GM12878 (cell line): Measurements from ENCODE around the gene GALK1. TPM values are rescaled to one million over a fixed set of nuclear protein-coding genes. Genes with fewer than 3 reads are reported as not detected.
A peak's percentile ranks its signal among the peaks of the same experiment; 100 is the strongest.

Experiments used
- BACH1 ChIP-seq: fragments of 450-650 bp; IDR thresholded peaks from 2 replicates; pipeline ENCODE4 v1.6.1; 2017; ENCODE audit warnings: mild to moderate bottlenecking, borderline replicate concordance
- BMI1 ChIP-seq: fragments of 450-650 bp; IDR thresholded peaks from 2 replicates; pipeline ENCODE4 v1.6.1; 2016; ENCODE audit warnings: mild to moderate bottlenecking, moderate library complexity, borderline replicate concordance
- E2F8 ChIP-seq: fragments of 450-650 bp; IDR thresholded peaks from 2 replicates; pipeline ENCODE4 v1.6.1; 2018; ENCODE audit warnings: mild to moderate bottlenecking, low read depth, moderate library complexity; ENCODE audit not compliant: partially characterized antibody
- FOXM1 ChIP-seq: IDR thresholded peaks from 2 replicates; pipeline ENCODE4 v1.6.1; 2012; ENCODE audit warnings: low read depth, mild to moderate bottlenecking, inconsistent platforms, low read length, moderate library complexity
- POLR2AphosphoS2 ChIP-seq: IDR thresholded peaks from 2 replicates; pipeline ENCODE4 v1.6.1; 2011; ENCODE audit warnings: low read depth, mild to moderate bottlenecking, low read length, improper control_type of control experiment, moderate library complexity
- POU2F2 ChIP-seq: IDR thresholded peaks from 3 replicates; pipeline ENCODE4 v1.6.1; 2011; ENCODE audit warnings: low read depth, mild to moderate bottlenecking, low read length, borderline replicate concordance
- SMAD5 ChIP-seq: IDR thresholded peaks from 2 replicates; pipeline ENCODE4 v1.6.1; 2016; ENCODE audit warnings: antibody characterized with exemption, low read depth
- SREBF2 ChIP-seq: IDR thresholded peaks from 2 replicates; pipeline ENCODE4 v1.6.1; 2012; ENCODE audit warnings: mild to moderate bottlenecking, low read length
- ZNF384 ChIP-seq: IDR thresholded peaks from 2 replicates; pipeline ENCODE4 v1.6.1; 2012; ENCODE audit warnings: low read depth, mild to moderate bottlenecking, low read length, improper control_type of control experiment, borderline replicate concordance
- ZSCAN29 ChIP-seq: fragments of 450-650 bp; IDR thresholded peaks from 2 replicates; pipeline ENCODE4 v1.6.1; 2017; ENCODE audit warnings: mild to moderate bottlenecking, moderate library complexity
- polyA plus RNA-seq, 11 experiments: library from polyadenylated mRNA; depleted of rRNA in 4 of 11; unstranded in 6 of 11; stranded (reverse) in 5 of 11; fragments of >200 nt; fragmentation: Nextera tagmentation in 4 of 11; fragmentation: Illumina TruSeq in 1 of 11; extraction: Ambion mirVana in 4 of 11; extraction: Trizol in 1 of 11; gene quantifications; 1 replicate in 1 of 11; 2 replicates in 10 of 11; pipeline versions ENCODE4 v1.2.1 to v1.2.3, GENCODE V29; 2011 to 2016; ENCODE audit warnings: inconsistent platforms in 2 of 11, missing spikeins in 2 of 11, low read depth in 1 of 11
- total RNA-seq, 4 experiments: library from RNA; depleted of rRNA in 3 of 4; stranded (reverse); fragments of >200 nt in 3 of 4; fragmentation: Illumina TruSeq in 1 of 4; extraction: Trizol in 1 of 4; gene quantifications; 2 replicates each; pipeline versions ENCODE4 v1.2.1 to v1.2.3, GENCODE V29; 2013 to 2021
- TF ChIP-seq, protein P1 (sequence below): fragments of 450-650 bp; formaldehyde crosslinking; IDR thresholded peaks from 2 replicates; pipeline ENCODE4 v1.4.0; 2022; ENCODE audit warnings: mild to moderate bottlenecking, moderate library complexity
- TF ChIP-seq, protein P2 (sequence below): fragments of 450-650 bp; IDR thresholded peaks from 2 replicates; pipeline ENCODE4 v1.6.1; 2016; ENCODE audit warnings: mild to moderate bottlenecking
- TF ChIP-seq, protein P3 (sequence below): IDR thresholded peaks from 2 replicates; pipeline ENCODE4 v1.6.1; 2012; ENCODE audit warnings: low read length, inconsistent platforms

Gene GALK1
- total and polyA plus RNA-seq, 10 of the 15 experiments (the other 5 are each of a cell fraction or from before 2014, with no cell fraction given): 0.21 to 43.8 (median 21.4) TPM

GRCh38 chr17:75776386-75777295 is 11.6 kb upstream of the GALK1 start (continued):
- TF ChIP-seq SMAD5 (peak; percentile 50), SREBF2 (no peak), ZNF384 (no peak), BMI1 (peak; percentile 36; the same call in 1 of the 2 replicates), FOXM1 (peak; percentile 35; the same call in 1 of the 2 replicates), POU2F2 (peak; percentile 62), E2F8 (peak; percentile 19), ZSCAN29 (0 out of 2 replicates have a peak, but pooled peaks have one; percentile 21), BACH1 (peak; percentile 45), POLR2AphosphoS2 (peak; percentile 97)
- TF ChIP-seq, protein P1, sequence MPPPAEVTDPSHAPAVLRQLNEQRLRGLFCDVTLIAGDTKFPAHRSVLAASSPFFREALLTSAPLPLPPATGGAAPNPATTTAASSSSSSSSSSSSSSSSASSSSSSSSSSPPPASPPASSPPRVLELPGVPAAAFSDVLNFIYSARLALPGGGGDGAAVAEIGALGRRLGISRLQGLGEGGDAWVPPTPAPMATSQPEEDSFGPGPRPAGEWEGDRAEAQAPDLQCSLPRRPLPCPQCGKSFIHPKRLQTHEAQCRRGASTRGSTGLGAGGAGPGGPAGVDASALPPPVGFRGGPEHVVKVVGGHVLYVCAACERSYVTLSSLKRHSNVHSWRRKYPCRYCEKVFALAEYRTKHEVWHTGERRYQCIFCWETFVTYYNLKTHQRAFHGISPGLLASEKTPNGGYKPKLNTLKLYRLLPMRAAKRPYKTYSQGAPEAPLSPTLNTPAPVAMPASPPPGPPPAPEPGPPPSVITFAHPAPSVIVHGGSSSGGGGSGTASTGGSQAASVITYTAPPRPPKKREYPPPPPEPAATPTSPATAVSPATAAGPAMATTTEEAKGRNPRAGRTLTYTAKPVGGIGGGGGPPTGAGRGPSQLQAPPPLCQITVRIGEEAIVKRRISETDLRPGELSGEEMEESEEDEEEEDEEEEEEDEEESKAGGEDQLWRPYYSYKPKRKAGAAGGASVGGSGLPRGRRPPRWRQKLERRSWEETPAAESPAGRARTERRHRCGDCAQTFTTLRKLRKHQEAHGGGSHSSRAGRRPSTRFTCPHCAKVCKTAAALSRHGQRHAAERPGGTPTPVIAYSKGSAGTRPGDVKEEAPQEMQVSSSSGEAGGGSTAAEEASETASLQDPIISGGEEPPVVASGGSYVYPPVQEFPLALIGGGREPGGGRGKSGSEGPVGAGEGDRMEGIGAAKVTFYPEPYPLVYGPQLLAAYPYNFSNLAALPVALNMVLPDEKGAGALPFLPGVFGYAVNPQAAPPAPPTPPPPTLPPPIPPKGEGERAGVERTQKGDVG: peak; percentile 69; the same call in 1 of the 2 replicates
- TF ChIP-seq, protein P2, sequence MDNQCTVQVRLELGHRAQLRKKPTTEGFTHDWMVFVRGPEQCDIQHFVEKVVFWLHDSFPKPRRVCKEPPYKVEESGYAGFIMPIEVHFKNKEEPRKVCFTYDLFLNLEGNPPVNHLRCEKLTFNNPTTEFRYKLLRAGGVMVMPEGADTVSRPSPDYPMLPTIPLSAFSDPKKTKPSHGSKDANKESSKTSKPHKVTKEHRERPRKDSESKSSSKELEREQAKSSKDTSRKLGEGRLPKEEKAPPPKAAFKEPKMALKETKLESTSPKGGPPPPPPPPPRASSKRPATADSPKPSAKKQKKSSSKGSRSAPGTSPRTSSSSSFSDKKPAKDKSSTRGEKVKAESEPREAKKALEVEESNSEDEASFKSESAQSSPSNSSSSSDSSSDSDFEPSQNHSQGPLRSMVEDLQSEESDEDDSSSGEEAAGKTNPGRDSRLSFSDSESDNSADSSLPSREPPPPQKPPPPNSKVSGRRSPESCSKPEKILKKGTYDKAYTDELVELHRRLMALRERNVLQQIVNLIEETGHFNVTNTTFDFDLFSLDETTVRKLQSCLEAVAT: peak; percentile 13
- TF ChIP-seq, protein P3, sequence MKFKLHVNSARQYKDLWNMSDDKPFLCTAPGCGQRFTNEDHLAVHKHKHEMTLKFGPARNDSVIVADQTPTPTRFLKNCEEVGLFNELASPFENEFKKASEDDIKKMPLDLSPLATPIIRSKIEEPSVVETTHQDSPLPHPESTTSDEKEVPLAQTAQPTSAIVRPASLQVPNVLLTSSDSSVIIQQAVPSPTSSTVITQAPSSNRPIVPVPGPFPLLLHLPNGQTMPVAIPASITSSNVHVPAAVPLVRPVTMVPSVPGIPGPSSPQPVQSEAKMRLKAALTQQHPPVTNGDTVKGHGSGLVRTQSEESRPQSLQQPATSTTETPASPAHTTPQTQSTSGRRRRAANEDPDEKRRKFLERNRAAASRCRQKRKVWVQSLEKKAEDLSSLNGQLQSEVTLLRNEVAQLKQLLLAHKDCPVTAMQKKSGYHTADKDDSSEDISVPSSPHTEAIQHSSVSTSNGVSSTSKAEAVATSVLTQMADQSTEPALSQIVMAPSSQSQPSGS: 0 out of 2 replicates have a peak, but pooled peaks have one; percentile 0
